Naive thymus-derived CD4-positive, alpha-beta T cell (primary cell): ENCODE data around the gene TSHZ1. TPM values are rescaled to one million over a fixed set of nuclear protein-coding genes. Genes with fewer than 3 reads are reported as not detected.

Source experiments
- ATAC-seq: fragments of 150-1000 bp; cut with Tn5 transposase; 2 replicates; pipeline ENCODE4 v1.10.0; 2021; ENCODE audit warnings: mild to moderate bottlenecking, moderate library complexity
- CTCF ChIA-PET: fragments of 350-600 bp; sonication (Branson Sonifier 250); formaldehyde crosslinking; loops from one replicate; lab custom pipeline; 2021; ENCODE audit warnings: antibody characterized with exemption; lab: Charles Lee
- POLR2A ChIA-PET: fragments of 350-600 bp; sonication (Branson Sonifier 250); formaldehyde crosslinking; loops from one replicate; lab custom pipeline; 2021; ENCODE audit warnings: antibody characterized with exemption, inconsistent platforms; lab: Charles Lee
- DNase-seq, 9 donors: peaks; one replicate each; pipeline versions ENCODE4 v3.0.0 to v3.0.0-alpha.2; 2020 to 2022; ENCODE audit warnings: mixed read lengths in 1 of 9
- H3K27ac ChIP-seq: one replicate; pipeline ENCODE4 v1.7.0; 2013; ENCODE audit warnings: mild to moderate bottlenecking, low read depth, low read length, moderate library complexity
- H3K27me3 ChIP-seq, 2 donors: one replicate each; pipeline ENCODE4 v1.7.0; 2013; ENCODE audit warnings: low read length in 2 of 2, mild to moderate bottlenecking in 2 of 2, moderate library complexity in 2 of 2; ENCODE audit not compliant: control insufficient read depth in 2 of 2, insufficient read depth in 2 of 2
- H3K36me3 ChIP-seq, 3 experiments: 1 replicate in 2 of 3; 2 replicates in 1 of 3; pipeline ENCODE4 v1.7.0; 2013; ENCODE audit warnings: low read length in 3 of 3, mild to moderate bottlenecking in 3 of 3, moderate library complexity in 1 of 3; ENCODE audit not compliant: insufficient read depth in 3 of 3, control insufficient read depth in 2 of 3
- H3K4me1 ChIP-seq, 2 donors: one replicate each; pipeline ENCODE4 v1.7.0; 2013; ENCODE audit warnings: low read length in 2 of 2, mild to moderate bottlenecking in 2 of 2, moderate library complexity in 1 of 2; ENCODE audit not compliant: control insufficient read depth in 2 of 2, insufficient read depth in 2 of 2
- H3K4me3 ChIP-seq: 2 replicates; pipeline ENCODE4 v1.7.0; 2013; ENCODE audit warnings: mild to moderate bottlenecking, low read length
- H3K9me3 ChIP-seq, 3 experiments: 1 replicate in 2 of 3; 2 replicates in 1 of 3; pipeline ENCODE4 v1.7.0; 2013; ENCODE audit warnings: low read length in 3 of 3; ENCODE audit not compliant: control insufficient read depth in 2 of 3
- H3K27ac Mint-ChIP-seq, 9 donors: one replicate each; pipeline ENCODE4 v1.8.0; 2020 to 2022; ENCODE audit warnings: mixed read lengths in 9 of 9, mild to moderate bottlenecking in 8 of 9, moderate library complexity in 5 of 9, inconsistent platforms in 2 of 9
- H3K27me3 Mint-ChIP-seq, 5 donors: one replicate each; pipeline ENCODE4 v1.8.0; 2021 to 2022; ENCODE audit warnings: mixed read lengths in 5 of 5, mild to moderate bottlenecking in 1 of 5
- H3K36me3 Mint-ChIP-seq, 5 donors: one replicate each; pipeline ENCODE4 v1.8.0; 2020 to 2022; ENCODE audit warnings: mixed read lengths in 5 of 5, mild to moderate bottlenecking in 3 of 5, inconsistent platforms in 1 of 5
- H3K4me1 Mint-ChIP-seq, 7 donors: one replicate each; pipeline ENCODE4 v1.8.0; 2020 to 2022; ENCODE audit warnings: mixed read lengths in 7 of 7, mild to moderate bottlenecking in 3 of 7, inconsistent platforms in 1 of 7
- H3K4me3 Mint-ChIP-seq, 10 donors: one replicate each; pipeline ENCODE4 v1.8.0; 2020 to 2022; ENCODE audit warnings: mild to moderate bottlenecking in 10 of 10, mixed read lengths in 10 of 10, moderate library complexity in 6 of 10, inconsistent platforms in 2 of 10
- H3K9me3 Mint-ChIP-seq, 11 donors: one replicate each; pipeline ENCODE4 v1.8.0; 2020 to 2022; ENCODE audit warnings: mixed read lengths in 11 of 11, mild to moderate bottlenecking in 4 of 11, inconsistent platforms in 1 of 11, moderate library complexity in 1 of 11
- intact Hi-C, 2 donors: fragments of 100-400 bp; cut with micrococcal nuclease; formaldehyde crosslinking; loops; one replicate each; pipeline ENCODE4 v1.15.1; 2023
- polyA plus RNA-seq, 2 donors: library from polyadenylated mRNA; unstranded; fragments of 300-500 nt; fragmentation: Illumina TruSeq; gene quantifications; one replicate each; pipeline ENCODE4 v1.2.3, GENCODE V29; 2021
- total RNA-seq, 6 experiments: library from RNA in 5 of 6; stranded (reverse) in 5 of 6; gene quantifications; 1 replicate in 5 of 6; 2 replicates in 1 of 6; pipeline ENCODE4 v1.2.3 and lab custom pipeline; 2021 to 2026

Gene TSHZ1
- total and polyA plus RNA-seq, 7 experiments from 2014 or later: 4.5 to 33.5 (median 23.4) TPM

DNA sequence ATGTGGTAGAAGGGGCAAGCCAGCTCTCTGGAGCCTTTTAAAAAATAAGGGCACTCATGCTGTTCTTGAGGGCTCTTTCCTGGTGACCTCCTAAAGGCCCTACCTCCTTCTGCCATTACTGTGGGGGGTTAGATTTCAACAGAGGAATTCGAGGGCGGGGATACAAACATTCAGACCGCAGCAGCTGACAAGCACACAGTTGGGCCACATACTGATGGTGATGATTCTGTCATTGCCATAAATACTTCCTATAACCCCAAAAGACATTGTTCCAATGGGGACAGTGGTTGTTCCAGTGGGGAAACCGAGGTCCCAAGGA lies 67.0 kb downstream of the TSHZ1 start:
- Histone ChIP-seq H3K9me3 (no peaks in the 10 kb centered on the region), H3K27me3 (no peaks in the 10 kb centered on the region), H3K36me3 (no peaks in the 10 kb centered on the region), H3K4me1 (peaks cover 0 to 5% of the 10 kb centered on the region in 2 donors), H3K4me3 (no peak overlapping the region), H3K27ac (no peak overlapping the region)
- ATAC-seq (no peak), DNase-seq (no peak)
- peak overlapping the region in 6 of 9 donors; percentile 12 to 87 (median 64) for H3K27ac Mint-ChIP-seq
- CTCF ChIA-PET: interaction anchor here (0.5 kb wide), 1 partner anchor 67 kb away, joined by 7 read pairs; the partner anchor contains the start of gene TSHZ1
- no peaks in the 10 kb centered on the region for H3K27me3 Mint-ChIP-seq
- intact Hi-C loops: no loop called here
- peaks cover 0 to 35% (median 6%) of the 10 kb centered on the region in 5 donors for H3K36me3 Mint-ChIP-seq
- H3K4me3 Mint-ChIP-seq: peak overlapping the region in 1 of 10 donors; percentile 55
- H3K9me3 Mint-ChIP-seq: no peaks in the 10 kb centered on the region
- POLR2A ChIA-PET: no interaction called here
- peaks cover 13 to 91% (median 75%) of the 10 kb centered on the region in 7 donors for H3K4me1 Mint-ChIP-seq

DNA sequence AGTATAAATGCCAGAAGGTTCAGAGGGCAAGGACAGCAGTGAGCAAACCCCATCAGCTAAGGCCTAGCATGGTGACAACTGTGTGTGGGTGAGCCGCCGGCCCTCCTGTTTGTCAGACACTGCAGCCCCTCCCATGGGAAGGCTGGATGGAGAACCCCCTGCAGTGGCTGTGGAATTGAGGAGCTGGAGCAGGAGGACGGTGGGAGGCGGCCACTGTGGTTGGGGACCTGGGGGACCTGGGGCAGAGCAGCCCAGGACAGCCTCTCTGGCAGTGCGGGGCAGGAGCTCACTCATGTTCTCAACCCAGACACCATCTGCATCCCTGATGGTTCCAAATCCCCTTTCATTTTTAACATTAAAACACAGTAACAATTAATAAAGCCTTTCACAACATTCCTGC lies 68.8 kb downstream of the TSHZ1 start:
- H3K9me3 Mint-ChIP-seq: no peaks in the 10 kb centered on the region
- Histone ChIP-seq H3K27ac (no peak overlapping the region), H3K4me3 (no peak overlapping the region), H3K36me3 (no peaks in the 10 kb centered on the region), H3K27me3 (no peaks in the 10 kb centered on the region), H3K4me1 (peaks cover 0 to 5% of the 10 kb centered on the region in 2 donors), H3K9me3 (no peaks in the 10 kb centered on the region)
- ChIA-PET POLR2A (no interaction called here), CTCF (no interaction called here)
- peaks cover 0 to 39% (median 13%) of the 10 kb centered on the region in 5 donors for H3K36me3 Mint-ChIP-seq
- ATAC-seq (no peak), DNase-seq (no peak)
- H3K27ac Mint-ChIP-seq: peak overlapping the region in 5 of 9 donors; percentile 41 to 70 (median 54)
- intact Hi-C loops: no loop called here
- no peaks in the 10 kb centered on the region for H3K27me3 Mint-ChIP-seq
- H3K4me3 Mint-ChIP-seq: no peak overlapping the region
- peaks cover 13 to 73% (median 62%) of the 10 kb centered on the region in 7 donors for H3K4me1 Mint-ChIP-seq

DNA sequence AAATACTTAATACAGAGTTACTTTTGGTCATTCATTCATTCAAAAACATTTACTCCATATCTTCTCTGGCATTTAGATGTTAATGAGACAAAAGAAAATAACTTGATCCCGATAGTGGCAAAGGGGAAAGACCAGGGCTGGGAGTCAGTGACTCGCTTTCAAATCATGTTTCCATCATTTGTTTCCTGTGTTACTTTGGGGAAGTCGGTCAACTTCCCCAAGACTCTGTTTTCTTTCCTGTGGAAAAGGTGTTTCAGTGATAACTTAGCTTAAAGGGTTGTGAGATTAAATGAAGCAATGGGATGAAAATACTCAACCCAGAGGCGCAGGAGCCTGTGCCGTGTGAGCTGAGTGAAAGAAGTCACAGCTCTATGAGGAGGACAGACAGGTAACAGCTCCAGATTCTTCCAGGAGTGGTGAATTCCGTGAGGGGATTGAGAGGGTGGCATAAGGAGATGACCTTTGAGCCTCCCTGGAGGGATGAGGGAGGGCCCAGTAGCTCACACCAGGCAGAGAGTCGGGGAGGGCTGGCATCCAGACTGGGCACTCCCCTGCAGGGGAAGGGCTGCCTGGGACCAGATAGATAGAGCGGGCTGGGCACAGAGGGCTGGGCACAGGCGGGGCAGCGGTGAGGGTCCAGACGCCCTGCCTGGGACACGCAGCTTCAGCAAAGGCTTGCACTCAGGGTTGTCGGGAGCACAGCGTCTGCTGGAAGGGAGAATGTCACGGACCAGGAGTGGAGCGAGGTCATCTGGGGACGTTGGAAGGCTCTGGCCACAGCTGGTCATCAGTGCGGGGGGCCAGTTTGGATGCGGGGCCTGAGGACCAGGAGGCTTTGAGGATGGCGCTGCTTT lies 70.1 kb downstream of the TSHZ1 start:
- Histone ChIP-seq H3K9me3 (no peaks in the 10 kb centered on the region), H3K27ac (no peak overlapping the region), H3K36me3 (peaks cover 0 to 11% (median 0%) of the 10 kb centered on the region in 3 experiments), H3K4me1 (peaks cover 0 to 5% of the 10 kb centered on the region in 2 donors), H3K27me3 (no peaks in the 10 kb centered on the region), H3K4me3 (no peak overlapping the region)
- ATAC-seq (no peak), DNase-seq (no peak)
- intact Hi-C loops: no loop called here
- Mint-ChIP-seq H3K36me3 (peaks cover 2 to 47% (median 26%) of the 10 kb centered on the region in 5 donors), H3K27me3 (no peaks in the 10 kb centered on the region), H3K4me1 (peaks cover 13 to 62% (median 50%) of the 10 kb centered on the region in 7 donors), H3K9me3 (peaks cover 0 to 4% (median 0%) of the 10 kb centered on the region in 11 donors), H3K27ac (peak overlapping the region in 8 of 9 donors; percentile 0 to 79 (median 58)), H3K4me3 (no peak overlapping the region)
- POLR2A ChIA-PET: no interaction called here
- CTCF ChIA-PET: no interaction called here

DNA sequence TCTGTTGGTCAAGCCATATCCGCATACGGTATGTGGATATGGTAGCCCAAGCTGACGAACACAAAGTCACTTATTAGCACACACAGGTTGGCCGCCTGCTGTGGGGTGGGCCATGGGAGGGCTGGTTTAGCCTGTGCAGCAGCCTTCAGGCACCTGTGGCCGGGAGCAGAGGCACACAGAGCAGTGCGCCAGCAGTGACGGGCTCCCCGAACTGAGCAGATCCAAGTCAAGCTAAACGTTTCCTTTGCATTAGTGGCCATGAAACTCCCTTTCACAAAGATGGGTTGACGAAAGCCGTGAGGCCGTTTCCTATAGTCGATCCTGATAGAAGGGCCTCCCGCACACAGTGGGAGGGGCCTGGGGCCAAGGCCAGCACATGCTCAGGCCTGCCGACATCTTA lies 72.1 kb downstream of the TSHZ1 start:
- peaks cover 0 to 32% (median 7%) of the 10 kb centered on the region in 3 experiments for H3K36me3 ChIP-seq
- ChIA-PET CTCF (no interaction called here), POLR2A (no interaction called here)
- H3K4me1 Mint-ChIP-seq: peaks cover 0 to 41% (median 33%) of the 10 kb centered on the region in 7 donors
- H3K36me3 Mint-ChIP-seq: peaks cover 2 to 60% (median 29%) of the 10 kb centered on the region in 5 donors
- no peaks in the 10 kb centered on the region for H3K27me3 Mint-ChIP-seq
- peaks cover 0 to 4% (median 0%) of the 10 kb centered on the region in 11 donors for H3K9me3 Mint-ChIP-seq
- no peak for DNase-seq
- H3K27ac Mint-ChIP-seq: no peak overlapping the region
- H3K4me3 Mint-ChIP-seq: no peak overlapping the region
- H3K27ac ChIP-seq: no peak overlapping the region
- intact Hi-C loops: no loop called here
- no peaks in the 10 kb centered on the region for H3K4me1 ChIP-seq
- H3K9me3 ChIP-seq: no peaks in the 10 kb centered on the region
- no peak overlapping the region for H3K4me3 ChIP-seq
- ATAC-seq: no peak
- no peaks in the 10 kb centered on the region for H3K27me3 ChIP-seq

- DNase-seq (no peak), ATAC-seq (no peak)
- intact Hi-C loops: no loop called here
- CTCF ChIA-PET: no interaction called here
- POLR2A ChIA-PET: no interaction called here
- Mint-ChIP-seq H3K4me1 (peaks cover 0 to 42% (median 32%) of the 10 kb centered on the region in 7 donors), H3K27me3 (no peaks in the 10 kb centered on the region), H3K27ac (peak overlapping the region in 3 of 9 donors; percentile 19 to 58 (median 41)), H3K9me3 (peaks cover 0 to 4% (median 0%) of the 10 kb centered on the region in 11 donors), H3K4me3 (no peak overlapping the region), H3K36me3 (peaks cover 3 to 70% (median 33%) of the 10 kb centered on the region in 5 donors)
- peaks cover 0 to 41% (median 7%) of the 10 kb centered on the region in 3 experiments for H3K36me3 ChIP-seq
- no peak overlapping the region for H3K27ac ChIP-seq
- H3K4me1 ChIP-seq: no peaks in the 10 kb centered on the region
- H3K9me3 ChIP-seq: no peaks in the 10 kb centered on the region
- H3K27me3 ChIP-seq: no peaks in the 10 kb centered on the region
- H3K4me3 ChIP-seq: no peak overlapping the region
These were observed 73.1 kb downstream of the TSHZ1 start for GRCh38 chr18:75283731-75284130.

DNA sequence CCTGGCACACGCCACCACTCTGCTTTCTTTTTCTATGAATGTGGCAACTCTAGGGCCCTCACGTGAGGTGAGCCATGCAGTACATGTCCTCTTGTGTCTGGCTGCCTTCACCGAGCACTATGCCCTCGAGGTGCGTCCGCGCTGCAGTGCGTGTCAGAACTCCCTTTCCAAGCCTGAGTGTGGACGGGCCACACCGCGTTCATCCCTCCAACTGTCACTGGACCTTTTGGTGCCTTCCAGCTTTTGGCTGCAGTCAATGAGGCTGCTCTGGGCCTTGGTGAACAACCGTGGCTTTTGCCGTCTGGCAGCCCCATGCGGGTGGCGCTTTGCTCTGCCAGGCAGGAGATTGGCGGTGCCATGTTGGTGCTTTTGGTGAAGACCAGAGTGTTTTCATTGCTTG lies 74.0 kb downstream of the TSHZ1 start:
- Mint-ChIP-seq H3K4me1 (peaks cover 0 to 38% (median 27%) of the 10 kb centered on the region in 7 donors), H3K4me3 (no peak overlapping the region), H3K27ac (peak overlapping the region in 3 of 9 donors; percentile 52 to 65 (median 58)), H3K27me3 (no peaks in the 10 kb centered on the region), H3K36me3 (peaks cover 4 to 72% (median 35%) of the 10 kb centered on the region in 5 donors), H3K9me3 (peaks cover 0 to 4% (median 0%) of the 10 kb centered on the region in 11 donors)
- CTCF ChIA-PET: no interaction called here
- H3K27me3 ChIP-seq: no peaks in the 10 kb centered on the region
- no peak overlapping the region for H3K4me3 ChIP-seq
- intact Hi-C loops: no loop called here
- no peak overlapping the region for H3K27ac ChIP-seq
- POLR2A ChIA-PET: no interaction called here
- DNase-seq (no peak), ATAC-seq (no peak)
- no peaks in the 10 kb centered on the region for H3K9me3 ChIP-seq
- H3K4me1 ChIP-seq: no peaks in the 10 kb centered on the region
- H3K36me3 ChIP-seq: peaks cover 0 to 42% (median 7%) of the 10 kb centered on the region in 3 experiments
